GM12872 (cell line): ENCODE measurements around the gene ALKBH6.

Experiments used
- CTCF ChIP-seq: IDR thresholded peaks from 3 replicates; pipeline ENCODE4 v1.5.1; 2011; ENCODE audit warnings: low read depth, mild to moderate bottlenecking, low read length, moderate library complexity; ENCODE audit not compliant: insufficient read depth

Gene ALKBH6

GRCh38 chr19:36009633-36010379 lies 4.2 kb downstream of the ALKBH6 start:
- no peak for TF ChIP-seq CTCF

- TF ChIP-seq CTCF = no peak
Measured at GRCh38 chr19:36009220-36009619, 4.8 kb downstream of the ALKBH6 start.

- no peak for TF ChIP-seq CTCF
Measured at GRCh38 chr19:36008336-36008978, 5.6 kb downstream of the ALKBH6 start, which contains the start of gene SYNE4. Gene SYNE4 (minus strand): TSS chr19:36008813. CDS start chr19:36008681, 132 bp downstream.

- no peak for TF ChIP-seq CTCF
Measured at GRCh38 chr19:36006955-36007354, 7.1 kb downstream of the ALKBH6 start.

- no peak for TF ChIP-seq CTCF
Measured at GRCh38 chr19:36003284-36003683, 10.7 kb downstream of the ALKBH6 start.

- TF ChIP-seq CTCF = no peak
Measured at GRCh38 chr19:36001605-36002004, 12.4 kb downstream of the ALKBH6 start.

GRCh38 chr19:35996777-35997176 lies 17.2 kb downstream of the ALKBH6 start:
- no peak for TF ChIP-seq CTCF
